GM12891 (cell line): ENCODE measurements around the gene GPR173.

Source experiments
- PAX5 ChIP-seq: IDR thresholded peaks from 2 replicates; pipeline ENCODE4 v1.6.1; 2011; ENCODE audit warnings: low read length, moderate library complexity, mild to moderate bottlenecking; ENCODE audit not compliant: insufficient read depth, severe bottlenecking
- POLR2A ChIP-seq: IDR thresholded peaks from 2 replicates; pipeline ENCODE4 v1.6.1; 2011; ENCODE audit warnings: low read depth, low read length, control low read depth
- POLR2AphosphoS5 ChIP-seq: IDR thresholded peaks from 2 replicates; pipeline ENCODE4 v1.6.1; 2011; ENCODE audit warnings: low read depth, low read length, control low read depth
- POU2F2 ChIP-seq: IDR thresholded peaks from 2 replicates; pipeline ENCODE4 v1.6.1; 2011; ENCODE audit warnings: low read depth, mild to moderate bottlenecking, control low read depth, low read length, moderate library complexity
- SPI1 ChIP-seq: IDR thresholded peaks from 2 replicates; pipeline ENCODE4 v1.6.1; 2011; ENCODE audit warnings: low read depth, low read length, control low read depth
- TAF1 ChIP-seq: IDR thresholded peaks from 2 replicates; pipeline ENCODE4 v1.6.1; 2011; ENCODE audit warnings: low read depth, low read length, control low read depth

- TF ChIP-seq POLR2AphosphoS5 (no peak), POU2F2 (no peak), POLR2A (no peak), TAF1 (no peak), PAX5 (no peak), SPI1 (no peak)
Observed at GRCh38 chrX:53049127-53049517, 533 bp downstream of the GPR173 start.
